22Rv1 (cell line): ENCODE results near the gene USP34.

ENCODE experiments used
- ZFX ChIP-seq: fragments of 450-650 bp; IDR thresholded peaks from 2 replicates; pipeline ENCODE4 v1.6.1; 2017; ENCODE audit warnings: antibody characterized with exemption, borderline replicate concordance
- TF ChIP-seq, protein P1 (sequence below): fragments of 450-650 bp; IDR thresholded peaks from 2 replicates; pipeline ENCODE4 v1.5.1; 2017; ENCODE audit warnings: mild to moderate bottlenecking

DNA sequence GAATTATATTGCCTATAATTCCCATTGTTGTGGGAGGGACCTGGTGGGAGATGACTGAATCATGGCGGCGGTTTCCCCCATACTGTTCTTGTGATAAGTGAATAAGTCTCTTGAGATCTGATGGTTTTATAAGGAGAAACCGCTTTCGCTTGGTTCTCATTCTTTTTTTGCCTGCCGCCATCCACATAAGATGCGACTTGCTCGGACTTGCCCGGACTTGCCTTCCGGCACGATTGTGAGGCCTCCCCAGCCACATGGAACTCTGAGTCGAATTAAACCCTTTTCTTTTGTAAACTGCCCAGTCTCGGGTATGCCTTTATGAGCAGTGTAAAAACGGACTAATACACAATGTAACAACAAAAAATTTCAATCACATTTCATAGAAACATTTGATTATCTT lies 193.1 kb downstream of the USP34 start:
- TF ChIP-seq, protein P1, sequence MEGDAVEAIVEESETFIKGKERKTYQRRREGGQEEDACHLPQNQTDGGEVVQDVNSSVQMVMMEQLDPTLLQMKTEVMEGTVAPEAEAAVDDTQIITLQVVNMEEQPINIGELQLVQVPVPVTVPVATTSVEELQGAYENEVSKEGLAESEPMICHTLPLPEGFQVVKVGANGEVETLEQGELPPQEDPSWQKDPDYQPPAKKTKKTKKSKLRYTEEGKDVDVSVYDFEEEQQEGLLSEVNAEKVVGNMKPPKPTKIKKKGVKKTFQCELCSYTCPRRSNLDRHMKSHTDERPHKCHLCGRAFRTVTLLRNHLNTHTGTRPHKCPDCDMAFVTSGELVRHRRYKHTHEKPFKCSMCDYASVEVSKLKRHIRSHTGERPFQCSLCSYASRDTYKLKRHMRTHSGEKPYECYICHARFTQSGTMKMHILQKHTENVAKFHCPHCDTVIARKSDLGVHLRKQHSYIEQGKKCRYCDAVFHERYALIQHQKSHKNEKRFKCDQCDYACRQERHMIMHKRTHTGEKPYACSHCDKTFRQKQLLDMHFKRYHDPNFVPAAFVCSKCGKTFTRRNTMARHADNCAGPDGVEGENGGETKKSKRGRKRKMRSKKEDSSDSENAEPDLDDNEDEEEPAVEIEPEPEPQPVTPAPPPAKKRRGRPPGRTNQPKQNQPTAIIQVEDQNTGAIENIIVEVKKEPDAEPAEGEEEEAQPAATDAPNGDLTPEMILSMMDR = no peak
- no peak for TF ChIP-seq ZFX
